Thyroid gland (tissue), 4 donors: ENCODE results near the gene SPON1.

ENCODE experiments used
- CTCF ChIP-seq, 6 experiments: fragments of 200-600 bp in 3 of 6; fragments of 450-650 bp in 3 of 6; sonication (generic) in 3 of 6; IDR thresholded peaks; one replicate each; pipeline ENCODE4 v1.5.1; 2016 to 2019; ENCODE audit warnings: antibody characterized with exemption in 6 of 6, mild to moderate bottlenecking in 2 of 6, inconsistent platforms in 1 of 6, moderate library complexity in 1 of 6
- POLR2A ChIP-seq, 2 donors: fragments of 450-650 bp; IDR thresholded peaks; one replicate each; pipeline ENCODE4 v1.6.1; 2017; ENCODE audit warnings: antibody characterized with exemption in 2 of 2, mild to moderate bottlenecking in 2 of 2, moderate library complexity in 1 of 2

DNA sequence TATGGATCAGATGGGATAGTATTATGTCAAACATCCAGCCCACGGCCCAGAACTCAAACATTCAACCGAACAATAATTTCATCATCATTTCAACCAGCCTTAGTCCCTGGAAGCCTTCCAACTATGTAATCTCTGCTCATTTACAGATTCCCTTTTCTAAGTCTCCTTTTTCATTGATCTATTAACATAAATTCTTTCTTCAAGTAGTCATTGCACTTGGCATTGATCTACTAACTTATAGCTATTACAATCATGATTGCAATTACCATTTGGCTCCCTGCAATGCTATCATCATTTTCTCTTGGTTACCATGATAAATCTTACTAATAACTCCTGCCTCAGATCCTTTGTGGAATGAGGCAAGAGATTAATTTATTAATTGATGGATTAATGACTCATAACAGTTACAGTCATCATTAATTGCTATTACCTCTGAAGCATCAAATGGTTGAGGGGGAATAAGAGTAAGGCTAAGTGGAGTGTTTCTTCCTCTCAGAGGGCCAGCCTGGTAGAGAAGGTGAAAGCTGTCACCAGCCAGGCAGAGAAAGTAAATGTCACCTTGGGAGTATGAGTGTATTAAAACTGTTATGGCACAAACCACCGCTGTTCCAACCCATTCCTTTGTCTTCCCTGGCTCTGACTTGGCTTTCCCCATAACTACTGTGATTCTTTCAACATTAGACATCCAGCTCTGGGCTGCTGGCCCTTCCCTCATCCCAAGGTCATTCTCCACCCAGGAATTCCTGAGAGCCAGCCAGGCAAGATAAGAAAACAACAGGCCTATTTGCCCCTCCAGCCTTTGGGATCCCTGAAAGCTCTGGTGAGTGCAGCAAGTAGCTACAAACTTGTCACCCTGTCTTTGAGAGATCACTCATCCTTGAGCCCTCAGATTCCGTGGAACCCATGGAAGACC is 221.8 kb downstream of the SPON1 start:
- TF ChIP-seq POLR2A (IDR thresholded peaks at IDR 0.05): no peak
- no peak for TF ChIP-seq CTCF (IDR thresholded peaks at IDR 0.05)
